GM12865 (cell line): ENCODE measurements around the gene RSPO4.

ENCODE experiments used
- DNase-seq: peaks from one replicate; pipeline ENCODE4 v3.0.0; 2010; ENCODE audit warnings: low read depth
- H3K4me3 ChIP-seq: 2 replicates; pipeline ENCODE4 v1.5.1; 2011; ENCODE audit warnings: mild to moderate bottlenecking, low read depth, low read length, control low read depth
- CTCF ChIP-seq: IDR thresholded peaks from 2 replicates; pipeline ENCODE4 v1.5.1; 2011; ENCODE audit warnings: low read length, control low read depth, low read depth, inconsistent platforms; ENCODE audit not compliant: insufficient read depth; ENCODE audit errors: missing control alignments

Gene RSPO4

GRCh38 chr20:953742-954141 is 48.4 kb downstream of the RSPO4 start:
- DNase-seq, result no peak

DNA sequence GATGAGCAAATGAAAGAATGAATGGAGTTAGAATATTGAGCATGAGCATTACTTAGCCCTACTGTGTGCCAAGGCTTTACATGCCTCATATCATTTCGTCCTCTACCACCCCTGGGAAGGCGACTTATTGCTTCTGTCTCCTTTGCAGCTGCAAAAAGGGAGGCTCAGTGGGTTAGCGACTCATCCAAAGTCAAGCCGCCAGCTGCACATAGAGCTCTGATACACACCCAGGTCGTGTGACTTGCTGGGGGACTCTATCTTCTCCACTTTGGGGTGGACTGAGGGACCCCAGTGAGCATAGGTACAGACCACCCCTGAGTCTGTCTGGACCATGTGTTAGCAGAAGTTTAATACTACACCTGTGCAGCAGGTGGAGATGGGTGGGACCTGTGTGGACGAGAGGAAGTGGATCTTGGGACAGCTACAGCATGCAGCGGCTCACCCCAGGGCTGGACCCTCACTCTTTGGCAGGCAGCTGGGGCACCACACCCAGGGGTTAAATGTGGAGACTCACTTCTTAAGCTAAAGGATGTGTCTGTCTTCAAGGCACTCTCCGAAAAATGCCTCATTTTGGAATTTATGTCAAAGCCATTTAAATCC is 49.8 kb downstream of the RSPO4 start:
- DNase-seq, result no peak
- H3K4me3 ChIP-seq, result no peak overlapping the region
- TF ChIP-seq CTCF, result no peak

More at GRCh38 chr20:953742-954141, 48.4 kb downstream of the RSPO4 start:
- TF ChIP-seq CTCF, result no peak
- no peak overlapping the region for H3K4me3 ChIP-seq

- no peak overlapping the region for H3K4me3 ChIP-seq
- no peak for DNase-seq
- no peak for TF ChIP-seq CTCF
These were observed 50.5 kb downstream of the RSPO4 start for GRCh38 chr20:951384-952169.

DNA sequence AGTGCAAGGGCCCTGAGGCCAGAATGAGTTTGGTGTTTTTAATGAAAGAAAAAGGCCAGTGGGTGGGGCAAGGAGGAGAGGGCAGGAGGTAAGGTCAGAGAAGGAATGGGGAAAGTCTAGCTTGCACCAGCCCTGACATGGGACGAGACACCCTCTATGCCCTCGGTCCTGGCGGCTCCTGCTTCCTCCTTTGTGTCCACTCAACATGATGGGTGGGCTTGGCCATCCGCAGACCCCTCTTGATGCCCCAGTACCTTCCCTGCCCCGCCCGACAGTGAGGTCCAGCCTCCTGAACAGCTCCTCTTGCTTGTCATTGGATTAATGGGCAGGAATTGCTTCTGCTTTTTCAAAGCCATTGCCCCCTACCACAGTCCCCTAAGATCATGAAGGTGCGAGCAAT is 52.4 kb downstream of the RSPO4 start:
- TF ChIP-seq CTCF, result no peak
- no peak overlapping the region for H3K4me3 ChIP-seq
- DNase-seq, result no peak

GRCh38 chr20:946826-947225 is 55.3 kb downstream of the RSPO4 start:
- no peak for TF ChIP-seq CTCF
- no peak for DNase-seq
- H3K4me3 ChIP-seq, result no peak overlapping the region

- no peak for DNase-seq
- H3K4me3 ChIP-seq, result no peak overlapping the region
- TF ChIP-seq CTCF, result no peak
These were observed 56.3 kb downstream of the RSPO4 start for GRCh38 chr20:945841-946240.
